Loucy (cell line): Measurements from ENCODE around the gene UGT1A9.

Source experiments
- H2AFZ ChIP-seq: fragments of 200-600 bp; sonication (generic); 2 replicates; pipeline ENCODE4 v1.6.0; 2016; ENCODE audit warnings: antibody characterized with exemption, mild to moderate bottlenecking, low read length, moderate library complexity
- H3F3A ChIP-seq: fragments of 200-600 bp; 2 replicates; pipeline ENCODE4 v1.6.0; 2016; ENCODE audit warnings: antibody characterized with exemption, low read depth, mild to moderate bottlenecking
- H3K27me3 ChIP-seq: fragments of 200-600 bp; sonication (generic); 2 replicates; pipeline ENCODE4 v1.6.1; 2014; ENCODE audit warnings: low read length, mild to moderate bottlenecking; ENCODE audit not compliant: insufficient read depth, poor library complexity, severe bottlenecking
- H3K36me3 ChIP-seq: fragments of 200-600 bp; sonication (generic); 2 replicates; pipeline ENCODE4 v1.6.1; 2016; ENCODE audit warnings: low read length; ENCODE audit not compliant: insufficient read depth
- H3K4me1 ChIP-seq: fragments of 200-600 bp; sonication (generic); 2 replicates; pipeline ENCODE4 v1.5.1; 2014; ENCODE audit warnings: low read length, mild to moderate bottlenecking; ENCODE audit not compliant: insufficient read depth, poor library complexity, severe bottlenecking
- H3K4me2 ChIP-seq: fragments of 200-600 bp; sonication (generic); 2 replicates; pipeline ENCODE4 v1.6.0; 2014; ENCODE audit warnings: antibody characterized with exemption, low read length, low read depth, mild to moderate bottlenecking; ENCODE audit not compliant: poor library complexity, severe bottlenecking
- H3K4me3 ChIP-seq: fragments of 200-600 bp; sonication (generic); 2 replicates; pipeline ENCODE4 v1.5.1; 2014; ENCODE audit warnings: low read length, mild to moderate bottlenecking, mixed read lengths; ENCODE audit not compliant: poor library complexity, severe bottlenecking
- H3K79me2 ChIP-seq: fragments of 200-600 bp; sonication (generic); 2 replicates; pipeline ENCODE4 v1.6.1; 2014; ENCODE audit warnings: low read length; ENCODE audit not compliant: insufficient read depth
- H3K9ac ChIP-seq: fragments of 200-600 bp; sonication (generic); 2 replicates; pipeline ENCODE4 v1.6.0; 2014; ENCODE audit warnings: mild to moderate bottlenecking, low read depth, low read length, moderate library complexity; ENCODE audit not compliant: poor library complexity, severe bottlenecking
- H3K9me2 ChIP-seq: fragments of 200-600 bp; sonication (generic); replicated peaks from 2 replicates; pipeline ENCODE4 v1.6.1; 2016; ENCODE audit warnings: low read depth, low read length, mixed read lengths
- H3K9me3 ChIP-seq: fragments of 200-600 bp; sonication (generic); 2 replicates; pipeline ENCODE4 v1.6.1; 2014; ENCODE audit warnings: mild to moderate bottlenecking, antibody characterized with exemption, low read length, low read depth; ENCODE audit not compliant: insufficient read depth
- H4K20me1 ChIP-seq: fragments of 200-600 bp; sonication (generic); 2 replicates; pipeline ENCODE4 v1.6.0; 2014; ENCODE audit warnings: antibody characterized with exemption, low read length, mild to moderate bottlenecking; ENCODE audit not compliant: insufficient read depth, poor library complexity, severe bottlenecking
- EZH2phosphoT487 ChIP-seq: fragments of 200-600 bp; IDR thresholded peaks from 2 replicates; pipeline ENCODE4 v1.6.1; 2018; ENCODE audit warnings: antibody characterized with exemption, mild to moderate bottlenecking, moderate library complexity, borderline replicate concordance
- TF ChIP-seq, protein P1 (sequence below): fragments of 200-600 bp; sonication (generic); conservative IDR thresholded peaks from 2 replicates; pipeline ENCODE4 v1.5.1; 2014; ENCODE audit warnings: mild to moderate bottlenecking, antibody characterized with exemption, low read length

Gene UGT1A9

GRCh38 chr2:233706720-233707119, 35.0 kb downstream of the UGT1A9 start:
- Histone ChIP-seq H4K20me1 (no peaks in the 10 kb centered on the region), H2AFZ (no peak overlapping the region), H3K9ac (no peak overlapping the region), H3K4me1 (no peaks in the 10 kb centered on the region), H3K27me3 (no peaks in the 10 kb centered on the region), H3K36me3 (no peaks in the 10 kb centered on the region), H3K4me2 (no peak overlapping the region), H3K9me3 (no peaks in the 10 kb centered on the region), H3K4me3 (no peak overlapping the region), H3K9me2 (no peaks in the 10 kb centered on the region), H3K79me2 (no peaks in the 10 kb centered on the region), H3F3A (no peaks in the 10 kb centered on the region)
- no peak for TF ChIP-seq EZH2phosphoT487
- TF ChIP-seq, protein P1, sequence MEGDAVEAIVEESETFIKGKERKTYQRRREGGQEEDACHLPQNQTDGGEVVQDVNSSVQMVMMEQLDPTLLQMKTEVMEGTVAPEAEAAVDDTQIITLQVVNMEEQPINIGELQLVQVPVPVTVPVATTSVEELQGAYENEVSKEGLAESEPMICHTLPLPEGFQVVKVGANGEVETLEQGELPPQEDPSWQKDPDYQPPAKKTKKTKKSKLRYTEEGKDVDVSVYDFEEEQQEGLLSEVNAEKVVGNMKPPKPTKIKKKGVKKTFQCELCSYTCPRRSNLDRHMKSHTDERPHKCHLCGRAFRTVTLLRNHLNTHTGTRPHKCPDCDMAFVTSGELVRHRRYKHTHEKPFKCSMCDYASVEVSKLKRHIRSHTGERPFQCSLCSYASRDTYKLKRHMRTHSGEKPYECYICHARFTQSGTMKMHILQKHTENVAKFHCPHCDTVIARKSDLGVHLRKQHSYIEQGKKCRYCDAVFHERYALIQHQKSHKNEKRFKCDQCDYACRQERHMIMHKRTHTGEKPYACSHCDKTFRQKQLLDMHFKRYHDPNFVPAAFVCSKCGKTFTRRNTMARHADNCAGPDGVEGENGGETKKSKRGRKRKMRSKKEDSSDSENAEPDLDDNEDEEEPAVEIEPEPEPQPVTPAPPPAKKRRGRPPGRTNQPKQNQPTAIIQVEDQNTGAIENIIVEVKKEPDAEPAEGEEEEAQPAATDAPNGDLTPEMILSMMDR: no peak

DNA sequence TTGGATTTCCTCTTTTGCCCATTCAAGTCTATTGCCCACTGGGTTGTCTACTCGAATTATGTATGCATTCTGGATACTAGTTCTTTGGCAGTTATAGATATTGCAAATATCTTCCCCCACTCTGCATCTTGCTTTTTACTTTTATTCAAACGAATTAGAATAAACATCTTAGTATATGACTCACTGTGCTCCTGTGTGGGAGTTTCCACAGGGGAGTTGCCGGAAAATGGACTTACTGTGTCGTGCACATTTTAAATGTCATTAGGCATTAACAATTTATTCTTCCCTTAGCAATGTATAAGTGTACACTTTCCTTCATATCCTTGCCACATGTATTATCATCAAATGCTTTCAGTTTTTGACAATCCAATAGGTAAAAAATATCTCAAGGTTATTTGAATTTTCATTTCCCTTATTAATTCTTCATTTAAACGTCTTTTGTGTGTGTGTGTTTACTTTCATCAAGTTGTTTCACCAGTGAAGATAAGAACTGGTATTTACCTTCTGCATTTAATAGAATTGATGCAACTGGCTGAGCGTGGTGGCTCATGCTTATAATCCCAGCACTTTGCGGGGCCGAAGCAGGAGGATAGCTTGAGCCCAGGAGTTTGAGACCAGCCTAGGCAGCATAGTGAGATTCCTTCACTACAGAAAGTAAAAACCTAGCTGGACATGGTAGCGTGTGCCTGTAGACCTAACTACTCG, 36.4 kb downstream of the UGT1A9 start:
- Histone ChIP-seq H3F3A (no peaks in the 10 kb centered on the region), H3K4me3 (no peak overlapping the region), H3K4me2 (no peak overlapping the region), H3K9me3 (no peaks in the 10 kb centered on the region), H3K4me1 (no peaks in the 10 kb centered on the region), H3K9ac (no peak overlapping the region), H4K20me1 (no peaks in the 10 kb centered on the region), H2AFZ (no peak overlapping the region), H3K79me2 (no peaks in the 10 kb centered on the region), H3K36me3 (no peaks in the 10 kb centered on the region), H3K27me3 (no peaks in the 10 kb centered on the region), H3K9me2 (no peaks in the 10 kb centered on the region)
- no peak for TF ChIP-seq EZH2phosphoT487
- TF ChIP-seq, protein P1: no peak

GRCh38 chr2:233708942-233709341, 37.2 kb downstream of the UGT1A9 start:
- Histone ChIP-seq H3K9ac (no peak overlapping the region), H3K36me3 (no peaks in the 10 kb centered on the region), H4K20me1 (no peaks in the 10 kb centered on the region), H3K4me2 (no peak overlapping the region), H2AFZ (no peak overlapping the region), H3K9me2 (no peaks in the 10 kb centered on the region), H3K9me3 (no peaks in the 10 kb centered on the region), H3K27me3 (no peaks in the 10 kb centered on the region), H3K79me2 (no peaks in the 10 kb centered on the region), H3K4me3 (no peak overlapping the region), H3F3A (no peaks in the 10 kb centered on the region), H3K4me1 (no peaks in the 10 kb centered on the region)
- TF ChIP-seq EZH2phosphoT487: no peak
- TF ChIP-seq, protein P1: no peak
